HCT116 (cell line): ENCODE measurements around the gene LRFN4.

Experiments used
- CEBPB ChIP-seq: IDR thresholded peaks from 2 replicates; pipeline ENCODE4 v1.6.1; 2012; ENCODE audit warnings: low read depth
- EZH2 ChIP-seq: fragments of 200-600 bp; sonication (generic); IDR thresholded peaks from 2 replicates; pipeline ENCODE4 v1.6.1; 2017; ENCODE audit warnings: antibody characterized with exemption, mixed run types
- EZH2phosphoT487 ChIP-seq: fragments of 200-600 bp; IDR thresholded peaks from 2 replicates; pipeline ENCODE4 v1.6.1; 2018; ENCODE audit warnings: antibody characterized with exemption, borderline replicate concordance
- POLR2A ChIP-seq: IDR thresholded peaks from 2 replicates; pipeline ENCODE4 v1.7.0; 2011; ENCODE audit warnings: borderline replicate concordance; ENCODE audit not compliant: insufficient read depth, insufficient read length; ENCODE audit errors: extremely low read depth
- POLR2AphosphoS5 ChIP-seq: IDR thresholded peaks from 2 replicates; pipeline ENCODE4 v1.6.1; 2011; ENCODE audit warnings: mild to moderate bottlenecking, low read depth, low read length, moderate library complexity
- SRF ChIP-seq: IDR thresholded peaks from 2 replicates; pipeline ENCODE4 v1.6.1; 2012; ENCODE audit warnings: low read depth
- TCF7L2 ChIP-seq: IDR thresholded peaks from 2 replicates; pipeline ENCODE4 v1.7.0; 2011; ENCODE audit warnings: borderline replicate concordance, inconsistent platforms; ENCODE audit not compliant: insufficient read depth, insufficient read length; ENCODE audit errors: extremely low read depth
- YY1 ChIP-seq: IDR thresholded peaks from 2 replicates; pipeline ENCODE4 v1.6.1; 2011; ENCODE audit warnings: low read length, low read depth, moderate library complexity, mild to moderate bottlenecking; ENCODE audit not compliant: insufficient replicate concordance; ENCODE audit errors: extremely low read depth
- TF ChIP-seq, protein P1 (sequence below), 3 experiments: fragments of 200-600 bp in 1 of 3; sonication (generic) in 1 of 3; IDR thresholded peaks in 2 of 3; conservative IDR thresholded peaks in 1 of 3; 2 replicates each; pipeline ENCODE4 v1.5.1; 2012 to 2017; ENCODE audit warnings: low read depth in 2 of 3, low read length in 2 of 3, antibody characterized with exemption in 1 of 3, borderline replicate concordance in 1 of 3, control low read depth in 1 of 3, mild to moderate bottlenecking in 1 of 3, mixed read lengths in 1 of 3, mixed run types in 1 of 3, moderate library complexity in 1 of 3; ENCODE audit not compliant: insufficient read depth in 1 of 3
- TF ChIP-seq, protein P2 (sequence below): IDR thresholded peaks from 2 replicates; pipeline ENCODE4 v1.6.1; 2012; ENCODE audit warnings: low read depth
- TF ChIP-seq, protein P3 (sequence below): IDR thresholded peaks from 2 replicates; pipeline ENCODE4 v1.6.1; 2011; ENCODE audit warnings: mild to moderate bottlenecking, low read length, moderate library complexity; ENCODE audit not compliant: insufficient replicate concordance; ENCODE audit errors: extremely low read depth

DNA sequence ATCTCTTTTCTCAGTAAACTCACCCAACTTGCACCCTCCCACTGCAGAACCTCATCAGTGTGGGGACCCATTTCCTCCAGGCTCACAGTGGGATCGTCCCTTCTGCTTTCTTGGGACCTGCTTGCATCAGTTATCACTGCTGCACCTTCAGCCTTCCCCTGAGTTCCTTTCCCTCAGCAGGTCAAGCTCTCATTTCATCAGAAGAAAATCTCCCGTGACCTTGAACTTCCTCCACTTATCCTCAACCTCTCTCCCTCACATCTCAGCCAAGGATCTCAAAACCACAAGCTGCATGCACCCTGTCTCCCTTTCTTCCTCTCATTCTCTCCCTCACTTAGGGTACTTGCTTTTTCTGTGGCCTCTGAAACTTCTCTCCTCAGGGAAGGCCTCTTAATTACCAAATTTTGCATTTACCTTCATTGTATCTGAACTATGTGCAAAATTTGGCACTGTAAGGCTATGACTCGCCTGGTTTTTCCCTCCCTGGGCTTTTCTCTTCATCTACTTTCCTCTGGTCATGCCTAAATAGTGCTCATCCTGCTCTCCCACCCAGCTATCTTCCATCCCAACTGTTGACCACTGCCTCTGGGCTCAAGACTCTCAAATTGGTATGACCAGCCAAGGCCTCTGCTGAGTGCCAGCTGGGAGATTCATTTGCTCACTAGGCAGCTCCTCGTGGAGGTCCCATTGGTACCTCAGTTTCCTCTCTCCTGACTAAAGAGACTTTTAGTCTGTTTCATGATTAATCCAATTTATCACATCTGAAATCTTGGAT lies 16.4 kb upstream of the LRFN4 start:
- TF ChIP-seq SRF (no peak), POLR2A (no peak), POLR2AphosphoS5 (no peak), YY1 (no peak), EZH2phosphoT487 (no peak), EZH2 (no peak), TCF7L2 (no peak), CEBPB (no peak)
- TF ChIP-seq, protein P1, sequence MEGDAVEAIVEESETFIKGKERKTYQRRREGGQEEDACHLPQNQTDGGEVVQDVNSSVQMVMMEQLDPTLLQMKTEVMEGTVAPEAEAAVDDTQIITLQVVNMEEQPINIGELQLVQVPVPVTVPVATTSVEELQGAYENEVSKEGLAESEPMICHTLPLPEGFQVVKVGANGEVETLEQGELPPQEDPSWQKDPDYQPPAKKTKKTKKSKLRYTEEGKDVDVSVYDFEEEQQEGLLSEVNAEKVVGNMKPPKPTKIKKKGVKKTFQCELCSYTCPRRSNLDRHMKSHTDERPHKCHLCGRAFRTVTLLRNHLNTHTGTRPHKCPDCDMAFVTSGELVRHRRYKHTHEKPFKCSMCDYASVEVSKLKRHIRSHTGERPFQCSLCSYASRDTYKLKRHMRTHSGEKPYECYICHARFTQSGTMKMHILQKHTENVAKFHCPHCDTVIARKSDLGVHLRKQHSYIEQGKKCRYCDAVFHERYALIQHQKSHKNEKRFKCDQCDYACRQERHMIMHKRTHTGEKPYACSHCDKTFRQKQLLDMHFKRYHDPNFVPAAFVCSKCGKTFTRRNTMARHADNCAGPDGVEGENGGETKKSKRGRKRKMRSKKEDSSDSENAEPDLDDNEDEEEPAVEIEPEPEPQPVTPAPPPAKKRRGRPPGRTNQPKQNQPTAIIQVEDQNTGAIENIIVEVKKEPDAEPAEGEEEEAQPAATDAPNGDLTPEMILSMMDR (IDR thresholded peaks at IDR 0.05 in 2 of 3, conservative IDR thresholded peaks at IDR 0.05 in 1 of 3; ENCODE audit: borderline replicate concordance in 1 of 3, insufficient read depth in 1 of 3, low read depth in 2 of 3, low read length in 2 of 3), result no peak
- TF ChIP-seq, protein P2, sequence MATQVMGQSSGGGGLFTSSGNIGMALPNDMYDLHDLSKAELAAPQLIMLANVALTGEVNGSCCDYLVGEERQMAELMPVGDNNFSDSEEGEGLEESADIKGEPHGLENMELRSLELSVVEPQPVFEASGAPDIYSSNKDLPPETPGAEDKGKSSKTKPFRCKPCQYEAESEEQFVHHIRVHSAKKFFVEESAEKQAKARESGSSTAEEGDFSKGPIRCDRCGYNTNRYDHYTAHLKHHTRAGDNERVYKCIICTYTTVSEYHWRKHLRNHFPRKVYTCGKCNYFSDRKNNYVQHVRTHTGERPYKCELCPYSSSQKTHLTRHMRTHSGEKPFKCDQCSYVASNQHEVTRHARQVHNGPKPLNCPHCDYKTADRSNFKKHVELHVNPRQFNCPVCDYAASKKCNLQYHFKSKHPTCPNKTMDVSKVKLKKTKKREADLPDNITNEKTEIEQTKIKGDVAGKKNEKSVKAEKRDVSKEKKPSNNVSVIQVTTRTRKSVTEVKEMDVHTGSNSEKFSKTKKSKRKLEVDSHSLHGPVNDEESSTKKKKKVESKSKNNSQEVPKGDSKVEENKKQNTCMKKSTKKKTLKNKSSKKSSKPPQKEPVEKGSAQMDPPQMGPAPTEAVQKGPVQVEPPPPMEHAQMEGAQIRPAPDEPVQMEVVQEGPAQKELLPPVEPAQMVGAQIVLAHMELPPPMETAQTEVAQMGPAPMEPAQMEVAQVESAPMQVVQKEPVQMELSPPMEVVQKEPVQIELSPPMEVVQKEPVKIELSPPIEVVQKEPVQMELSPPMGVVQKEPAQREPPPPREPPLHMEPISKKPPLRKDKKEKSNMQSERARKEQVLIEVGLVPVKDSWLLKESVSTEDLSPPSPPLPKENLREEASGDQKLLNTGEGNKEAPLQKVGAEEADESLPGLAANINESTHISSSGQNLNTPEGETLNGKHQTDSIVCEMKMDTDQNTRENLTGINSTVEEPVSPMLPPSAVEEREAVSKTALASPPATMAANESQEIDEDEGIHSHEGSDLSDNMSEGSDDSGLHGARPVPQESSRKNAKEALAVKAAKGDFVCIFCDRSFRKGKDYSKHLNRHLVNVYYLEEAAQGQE, result no peak
- TF ChIP-seq, protein P3, sequence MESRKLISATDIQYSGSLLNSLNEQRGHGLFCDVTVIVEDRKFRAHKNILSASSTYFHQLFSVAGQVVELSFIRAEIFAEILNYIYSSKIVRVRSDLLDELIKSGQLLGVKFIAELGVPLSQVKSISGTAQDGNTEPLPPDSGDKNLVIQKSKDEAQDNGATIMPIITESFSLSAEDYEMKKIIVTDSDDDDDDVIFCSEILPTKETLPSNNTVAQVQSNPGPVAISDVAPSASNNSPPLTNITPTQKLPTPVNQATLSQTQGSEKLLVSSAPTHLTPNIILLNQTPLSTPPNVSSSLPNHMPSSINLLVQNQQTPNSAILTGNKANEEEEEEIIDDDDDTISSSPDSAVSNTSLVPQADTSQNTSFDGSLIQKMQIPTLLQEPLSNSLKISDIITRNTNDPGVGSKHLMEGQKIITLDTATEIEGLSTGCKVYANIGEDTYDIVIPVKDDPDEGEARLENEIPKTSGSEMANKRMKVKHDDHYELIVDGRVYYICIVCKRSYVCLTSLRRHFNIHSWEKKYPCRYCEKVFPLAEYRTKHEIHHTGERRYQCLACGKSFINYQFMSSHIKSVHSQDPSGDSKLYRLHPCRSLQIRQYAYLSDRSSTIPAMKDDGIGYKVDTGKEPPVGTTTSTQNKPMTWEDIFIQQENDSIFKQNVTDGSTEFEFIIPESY, result no peak
